Stimulated activated CD8-positive, alpha-beta memory T cell treated with anti-CD3 and anti-CD28 coated beads, Interleukin-12 subunit alpha, Interleukin-12 subunit beta, amount 100 ng/mL, for 4 hours (primary cell): Measurements from ENCODE around the gene ZYG11B.
"Not testable (repeated sequence)": the region's sequence is repeated elsewhere in the genome, so short reads cannot be mapped to it uniquely, and the experiment has no call there.

Source experiments
- DNase-seq: peaks from one replicate; pipeline ENCODE4 v3.0.0-alpha.2; 2020; ENCODE audit warnings: low read depth

Gene ZYG11B

DNA sequence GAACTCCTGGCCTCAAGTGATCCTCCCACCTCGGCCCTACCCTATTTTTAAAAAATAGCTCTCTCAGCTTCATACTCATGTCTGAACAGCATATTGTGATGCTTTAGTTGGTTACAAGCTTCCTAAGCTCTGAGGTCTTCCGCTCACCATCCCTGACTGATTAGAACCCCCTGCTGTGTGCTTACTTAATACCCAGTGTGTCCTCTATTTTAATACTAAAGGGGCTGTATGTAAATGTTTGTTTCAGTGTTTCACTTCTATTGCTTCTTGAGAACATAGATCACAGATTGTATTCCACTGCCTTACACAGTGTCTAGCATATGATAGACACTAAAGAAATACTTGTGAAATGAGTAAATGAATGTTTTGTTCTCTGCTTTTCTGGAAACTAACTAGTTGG is 29.8 kb downstream of the ZYG11B start:
- no peak for DNase-seq

GRCh38 chr1:52759908-52760307 is 33.7 kb downstream of the ZYG11B start:
- no peak for DNase-seq

- DNase-seq, result no peak
Observed at GRCh38 chr1:52767596-52768280, 41.5 kb downstream of the ZYG11B start.

- DNase-seq, result no peak
Observed at GRCh38 chr1:52769346-52770033, 43.2 kb downstream of the ZYG11B start.

DNA sequence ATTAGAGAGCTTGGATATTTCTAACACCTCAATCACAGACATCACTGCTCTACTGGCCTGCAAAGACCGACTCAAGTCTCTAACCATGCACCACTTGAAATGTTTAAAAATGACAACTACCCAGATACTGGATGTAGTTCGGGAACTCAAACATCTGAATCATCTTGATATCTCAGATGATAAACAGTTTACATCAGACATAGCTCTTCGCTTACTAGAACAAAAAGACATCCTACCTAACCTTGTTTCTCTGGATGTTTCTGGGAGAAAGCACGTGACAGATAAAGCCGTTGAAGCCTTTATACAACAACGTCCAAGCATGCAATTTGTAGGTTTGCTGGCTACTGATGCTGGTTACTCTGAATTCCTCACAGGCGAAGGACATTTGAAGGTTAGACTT is 45.1 kb downstream of the ZYG11B start:
- DNase-seq, result no peak

DNA sequence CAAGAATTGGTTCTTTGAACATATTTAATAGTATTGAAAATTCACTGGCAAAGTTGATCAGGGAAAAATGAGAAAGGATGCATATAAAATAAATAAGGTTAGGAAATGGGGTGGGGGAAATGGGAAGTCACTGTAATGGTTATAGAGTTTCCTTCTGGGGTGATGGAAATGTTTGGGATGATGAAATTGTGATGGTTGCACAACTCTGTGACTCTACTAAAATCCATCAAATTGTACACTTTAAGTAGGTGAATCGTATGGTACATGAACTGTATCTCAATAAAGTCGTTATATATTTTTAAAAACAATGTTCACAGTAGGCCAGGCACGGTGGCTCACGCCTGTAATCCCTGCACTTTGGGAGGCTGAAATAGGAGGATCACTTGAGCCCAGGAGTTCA is 59.9 kb downstream of the ZYG11B start:
- no peak for DNase-seq

DNA sequence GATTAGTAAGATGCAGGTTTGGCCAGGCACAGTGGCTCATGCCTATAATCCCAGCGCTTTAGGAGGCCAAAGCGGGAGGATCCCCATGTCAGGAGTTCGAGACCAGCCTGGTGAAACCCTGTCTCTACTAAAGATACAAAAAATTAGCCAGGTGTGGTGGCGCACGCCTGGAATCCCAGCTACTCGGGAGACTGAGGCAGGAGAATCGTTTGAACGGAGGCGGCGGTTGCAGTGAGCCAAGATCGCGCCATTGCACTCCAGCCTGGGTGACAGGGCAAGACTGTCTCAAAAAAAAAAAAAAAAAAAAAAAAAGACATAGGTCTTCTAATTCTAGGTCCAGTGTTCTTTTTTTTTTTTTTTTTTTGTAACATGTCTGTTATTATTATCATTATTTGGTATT is 64.2 kb downstream of the ZYG11B start:
- DNase-seq, result not testable (repeated sequence)

- DNase-seq, result no peak
Observed at GRCh38 chr1:52792036-52792435, 65.8 kb downstream of the ZYG11B start.

- DNase-seq, result not testable (repeated sequence)
Observed at GRCh38 chr1:52793717-52794116, 67.5 kb downstream of the ZYG11B start.

GRCh38 chr1:52795464-52795863 is 69.2 kb downstream of the ZYG11B start:
- no peak for DNase-seq

GRCh38 chr1:52798331-52798730 is 72.1 kb downstream of the ZYG11B start:
- DNase-seq, result no peak

GRCh38 chr1:52801011-52801410 is 74.8 kb downstream of the ZYG11B start:
- no peak for DNase-seq

- not testable (repeated sequence) for DNase-seq
Observed at GRCh38 chr1:52804083-52804482, 77.8 kb downstream of the ZYG11B start.

GRCh38 chr1:52814465-52814864 is 88.2 kb downstream of the ZYG11B start:
- no peak for DNase-seq

- DNase-seq, result not testable (repeated sequence)
Observed at GRCh38 chr1:52820830-52821229, 94.6 kb downstream of the ZYG11B start.

DNA sequence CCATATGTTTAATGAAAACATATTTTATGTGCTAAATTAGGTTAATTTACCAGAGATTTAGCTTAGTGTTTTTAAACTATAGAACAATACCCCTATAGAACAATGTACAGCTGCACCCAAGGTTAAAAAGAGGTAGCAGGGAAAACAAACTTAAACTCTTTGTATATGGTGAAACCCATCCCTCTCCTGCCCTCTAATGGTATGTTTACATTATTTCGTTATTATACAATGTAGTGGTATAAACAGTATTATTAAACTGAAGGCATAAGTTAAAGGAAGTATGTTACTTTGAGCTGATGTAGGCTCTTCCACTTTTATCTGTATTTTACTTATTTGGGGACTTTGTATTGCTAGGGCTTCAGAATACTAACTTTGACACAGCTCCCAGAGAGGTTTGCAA is 99.6 kb downstream of the ZYG11B start:
- DNase-seq, result no peak

- no peak for DNase-seq
Observed at GRCh38 chr1:52834798-52835197, 108.5 kb downstream of the ZYG11B start.

GRCh38 chr1:52836035-52836434 is 109.8 kb downstream of the ZYG11B start:
- no peak for DNase-seq

DNA sequence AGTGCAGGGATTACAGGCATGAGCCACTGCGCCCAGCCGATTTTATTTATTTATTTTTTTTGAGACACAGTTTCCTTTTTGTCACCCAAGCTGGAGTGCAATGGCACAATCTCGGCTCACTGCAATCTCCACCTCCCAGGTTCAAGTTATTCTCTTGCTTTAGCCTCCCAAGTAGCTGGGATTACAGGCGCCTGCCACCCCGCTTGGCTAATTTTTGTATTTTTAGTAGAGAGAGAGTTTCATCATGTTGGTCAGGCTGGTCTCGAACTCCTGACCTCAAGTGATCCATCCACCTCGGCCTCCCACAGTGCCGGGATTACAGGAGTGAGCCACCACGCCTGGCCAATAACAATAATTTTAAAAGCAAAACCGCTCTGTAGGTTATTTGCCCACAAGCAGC is 112.9 kb downstream of the ZYG11B start:
- DNase-seq, result not testable (repeated sequence)

DNA sequence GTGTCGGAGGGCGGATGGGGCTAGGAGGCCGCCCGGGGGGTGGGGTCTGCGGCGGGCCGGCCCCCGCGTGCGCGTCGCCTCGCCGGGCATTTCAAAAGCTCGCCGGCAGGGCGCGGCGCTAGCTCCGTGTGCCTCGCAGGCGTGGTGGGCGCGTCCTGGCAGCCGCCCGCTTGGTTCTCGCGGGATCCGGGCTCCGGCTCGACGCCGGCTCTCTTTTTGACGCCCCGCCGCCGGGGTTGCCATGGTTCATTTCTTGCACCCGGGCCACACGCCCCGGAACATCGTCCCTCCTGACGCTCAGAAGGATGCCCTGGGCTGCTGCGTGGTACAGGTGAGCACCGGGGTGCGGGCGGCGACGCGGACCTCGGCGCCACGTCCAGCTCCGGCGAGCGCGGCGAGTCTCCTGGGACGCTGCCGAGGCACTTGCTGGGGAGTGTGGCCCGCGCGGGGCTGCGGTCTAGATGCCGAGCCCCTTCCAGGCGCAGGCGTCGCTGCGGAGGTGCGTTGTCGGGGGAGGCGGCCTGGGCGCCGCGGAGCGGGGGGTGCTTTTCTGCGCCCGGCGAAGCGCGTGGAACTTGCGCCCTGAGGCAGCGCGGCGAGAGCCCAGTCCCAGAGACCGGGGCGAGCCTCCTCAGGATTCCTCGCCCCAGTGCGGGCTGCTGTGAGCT is 116.5 kb downstream of the ZYG11B start, which contains the start of gene ZYG11A:
TSS of gene ZYG11A (plus strand) at position 118 of the 668 bp plus-strand sequence. CDS start at position 242, 124 bp downstream.
- DNase-seq, result peak; percentile 47

DNA sequence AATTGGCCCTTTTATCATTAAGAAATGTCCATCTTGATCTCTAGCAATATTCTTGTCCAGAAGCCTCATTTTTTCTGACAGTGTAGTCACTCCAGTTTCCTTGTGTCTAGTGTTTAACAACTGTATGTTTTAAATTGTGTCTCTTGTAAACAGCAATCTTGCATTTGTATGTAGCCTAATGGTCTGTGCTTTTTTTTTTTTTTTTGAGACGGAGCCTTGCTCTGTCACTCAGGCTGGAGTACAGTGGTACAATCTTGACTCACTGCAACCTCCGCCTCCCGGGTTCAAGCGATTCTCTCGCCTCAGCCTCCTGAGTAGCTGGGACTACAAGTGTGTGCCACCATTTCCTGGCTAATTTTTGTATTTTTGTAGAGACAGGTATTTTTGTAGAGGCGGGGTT is 118.9 kb downstream of the ZYG11B start:
- not testable (repeated sequence) for DNase-seq

GRCh38 chr1:52848423-52848822 is 122.2 kb downstream of the ZYG11B start:
- no peak for DNase-seq

- no peak for DNase-seq
Observed at GRCh38 chr1:52850951-52851350, 124.7 kb downstream of the ZYG11B start.
